Measurements from ENCODE around the gene SFXN2.
A peak's percentile ranks its signal among the peaks of the same experiment; 100 is the strongest.
"Not testable (repeated sequence)": the region's sequence is repeated elsewhere in the genome, so short reads cannot be mapped to it uniquely, and the experiment has no call there.

Gene SFXN2

DNA sequence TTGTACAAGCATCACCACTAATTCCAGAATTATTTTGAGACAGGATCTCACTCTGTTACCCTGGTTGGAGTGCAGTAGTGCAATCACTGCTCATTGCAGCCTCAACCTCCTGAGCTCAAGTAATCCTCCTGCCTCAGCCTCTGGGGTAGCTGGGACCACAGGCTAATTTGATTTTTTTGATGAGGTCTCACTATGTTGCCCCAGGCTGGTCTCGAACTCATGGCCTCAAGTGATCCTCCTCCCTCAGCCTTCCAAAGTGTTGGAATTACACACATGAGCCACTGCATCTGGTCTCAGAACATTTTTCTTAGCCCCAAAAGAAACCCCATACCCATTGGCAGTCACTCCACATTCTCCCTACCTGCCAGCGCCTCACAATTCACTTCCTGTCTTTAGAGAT is 25.8 kb downstream of the SFXN2 start:
- Mint-ChIP-seq H3K27ac (no peak overlapping the region), H3K4me1 (peaks cover 34% of the 10 kb centered on the region), H3K9me3 (no peaks in the 10 kb centered on the region), H3K36me3 (ENCODE audit: low read depth) (peaks cover 17% of the 10 kb centered on the region), H3K27me3 (ENCODE audit: low read depth, poor library complexity) (peaks cover 2% of the 10 kb centered on the region), H3K4me3 (no peak overlapping the region)
- TF ChIP-seq, protein P1, sequence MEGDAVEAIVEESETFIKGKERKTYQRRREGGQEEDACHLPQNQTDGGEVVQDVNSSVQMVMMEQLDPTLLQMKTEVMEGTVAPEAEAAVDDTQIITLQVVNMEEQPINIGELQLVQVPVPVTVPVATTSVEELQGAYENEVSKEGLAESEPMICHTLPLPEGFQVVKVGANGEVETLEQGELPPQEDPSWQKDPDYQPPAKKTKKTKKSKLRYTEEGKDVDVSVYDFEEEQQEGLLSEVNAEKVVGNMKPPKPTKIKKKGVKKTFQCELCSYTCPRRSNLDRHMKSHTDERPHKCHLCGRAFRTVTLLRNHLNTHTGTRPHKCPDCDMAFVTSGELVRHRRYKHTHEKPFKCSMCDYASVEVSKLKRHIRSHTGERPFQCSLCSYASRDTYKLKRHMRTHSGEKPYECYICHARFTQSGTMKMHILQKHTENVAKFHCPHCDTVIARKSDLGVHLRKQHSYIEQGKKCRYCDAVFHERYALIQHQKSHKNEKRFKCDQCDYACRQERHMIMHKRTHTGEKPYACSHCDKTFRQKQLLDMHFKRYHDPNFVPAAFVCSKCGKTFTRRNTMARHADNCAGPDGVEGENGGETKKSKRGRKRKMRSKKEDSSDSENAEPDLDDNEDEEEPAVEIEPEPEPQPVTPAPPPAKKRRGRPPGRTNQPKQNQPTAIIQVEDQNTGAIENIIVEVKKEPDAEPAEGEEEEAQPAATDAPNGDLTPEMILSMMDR (IDR thresholded peaks at IDR 0.05) = no peak
- DNase-seq = no peak

DNA sequence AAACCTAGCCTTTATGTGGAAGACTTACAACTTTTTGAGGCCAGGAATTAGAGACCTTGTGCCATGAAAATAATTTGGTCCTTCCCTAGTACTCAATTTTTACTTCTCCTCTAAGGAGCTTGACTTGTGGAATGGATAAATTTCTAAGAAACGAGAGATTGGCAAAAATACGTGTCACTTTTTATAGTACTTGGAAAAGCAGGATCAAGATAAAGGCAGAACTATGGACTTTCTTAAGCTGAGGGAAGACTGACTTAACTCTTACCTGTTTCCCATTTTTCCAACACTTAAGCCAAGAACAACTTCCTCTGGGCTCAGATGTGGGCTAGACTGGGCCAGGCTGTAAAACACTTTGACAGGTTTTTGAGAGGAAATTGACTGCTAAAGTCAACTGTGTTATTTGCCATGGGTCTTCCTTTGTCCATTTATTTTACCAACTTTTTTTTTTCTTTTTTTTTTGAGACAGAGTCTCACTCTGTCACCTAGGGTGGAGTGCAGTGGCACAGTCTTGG is 27.3 kb downstream of the SFXN2 start:
- peaks cover 2% of the 10 kb centered on the region for H3K27me3 Mint-ChIP-seq (ENCODE audit: low read depth, poor library complexity)
- no peaks in the 10 kb centered on the region for H3K9me3 Mint-ChIP-seq
- H3K4me1 Mint-ChIP-seq = peaks cover 41% of the 10 kb centered on the region
- no peak overlapping the region for H3K4me3 Mint-ChIP-seq
- no peak for DNase-seq
- TF ChIP-seq, protein P1 (IDR thresholded peaks at IDR 0.05) = no peak
- H3K27ac Mint-ChIP-seq = no peak overlapping the region
- H3K36me3 Mint-ChIP-seq (ENCODE audit: low read depth) = peaks cover 10% of the 10 kb centered on the region

DNA sequence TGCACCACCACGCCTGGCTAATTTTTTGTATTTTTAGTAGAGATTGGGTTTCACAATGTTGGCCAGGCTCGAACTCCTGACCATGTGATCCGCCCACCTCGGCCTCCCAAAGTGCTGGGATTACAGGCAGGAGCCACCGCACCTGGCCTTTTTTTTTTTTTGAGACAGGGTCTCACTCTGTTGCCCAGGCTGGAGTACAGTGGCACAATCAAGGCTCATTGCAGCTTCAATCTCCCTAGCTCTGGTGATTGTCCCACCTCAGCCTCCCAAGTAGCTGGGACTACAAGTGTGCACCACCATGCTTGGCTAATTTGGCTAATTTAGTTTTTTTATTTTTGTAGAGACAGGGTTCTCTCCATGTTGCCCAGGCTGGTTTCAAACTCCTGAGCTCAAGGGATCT is 27.9 kb downstream of the SFXN2 start:
- not testable (repeated sequence) for H3K9me3 Mint-ChIP-seq, H3K27ac Mint-ChIP-seq

DNA sequence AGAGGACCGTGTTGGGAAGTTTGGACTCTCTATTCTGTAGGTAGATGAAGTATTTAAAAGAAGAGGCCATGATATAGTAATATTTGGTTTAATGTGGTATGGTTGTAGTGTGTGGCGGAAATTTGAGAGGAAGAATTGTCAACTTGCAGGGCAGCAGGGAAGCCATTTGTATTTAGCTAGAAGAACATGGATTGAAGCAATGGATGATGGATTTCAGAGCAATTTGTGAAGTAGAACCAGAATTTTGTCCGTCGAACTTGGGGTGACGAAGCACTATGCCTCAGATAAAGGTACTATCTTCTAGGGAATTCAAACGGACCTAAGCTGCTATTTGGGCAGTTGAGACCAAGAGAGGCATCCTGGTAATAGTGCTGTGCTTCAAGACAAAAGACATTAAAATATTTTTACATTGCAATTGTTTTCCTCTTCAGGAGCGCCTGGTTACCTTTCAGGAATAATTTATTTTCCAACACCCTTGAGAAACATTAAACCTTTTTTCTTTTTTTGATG is 28.7 kb downstream of the SFXN2 start:
- no peaks in the 10 kb centered on the region for H3K9me3 Mint-ChIP-seq

More for the DNA sequence above, 27.9 kb downstream of the SFXN2 start:
- H3K4me1 Mint-ChIP-seq = peaks cover 43% of the 10 kb centered on the region
- DNase-seq; H3K27me3 Mint-ChIP-seq (ENCODE audit: low read depth, poor library complexity); H3K4me3 Mint-ChIP-seq; H3K36me3 Mint-ChIP-seq (ENCODE audit: low read depth): not testable (repeated sequence)

DNA sequence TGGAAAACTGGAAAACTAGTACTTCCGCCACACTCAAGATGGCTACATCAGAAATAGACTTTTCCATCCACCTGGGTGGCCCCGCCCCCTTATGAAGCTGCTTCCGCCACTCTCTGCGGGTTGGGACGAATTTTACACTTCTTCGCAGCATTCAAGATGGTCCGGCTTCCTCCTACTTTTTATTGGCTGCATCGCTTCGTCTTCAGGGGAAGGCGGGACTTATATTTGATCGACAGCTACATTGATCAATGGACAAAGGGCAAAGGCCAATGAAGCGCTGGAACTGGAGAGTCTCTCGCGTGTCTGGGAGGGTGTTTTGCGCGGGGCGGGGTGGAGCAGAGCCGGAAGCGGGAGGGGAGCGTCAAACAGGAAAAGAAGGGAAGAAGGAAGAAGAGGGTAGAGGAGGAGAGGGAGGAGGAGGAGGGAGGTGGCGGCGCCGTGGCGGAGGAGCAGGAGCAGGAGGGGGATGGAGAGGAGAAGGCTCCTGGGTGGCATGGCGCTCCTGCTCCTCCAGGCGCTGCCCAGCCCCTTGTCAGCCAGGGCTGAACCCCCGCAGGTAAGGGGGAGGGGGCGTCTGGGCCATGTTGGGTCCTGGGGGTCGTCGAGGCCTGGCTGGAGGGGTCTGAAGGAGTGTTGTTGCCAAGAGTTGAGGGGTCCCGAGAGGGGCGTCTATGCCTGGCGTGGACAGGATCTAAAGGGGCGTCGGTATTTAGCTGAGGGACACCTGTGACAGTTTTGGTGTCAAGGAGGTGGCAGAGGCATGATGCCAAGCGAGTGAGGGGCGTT is 29.3 kb downstream of the SFXN2 start, which contains the start of gene WBP1L:
Gene WBP1L (plus strand): TSS at position 361 of the 786 bp plus-strand sequence. CDS start 106 bp downstream, at position 467.
- DNase-seq = peak; percentile 91
- Mint-ChIP-seq H3K4me1 (peaks cover 49% of the 10 kb centered on the region), H3K36me3 (ENCODE audit: low read depth) (peaks cover 8% of the 10 kb centered on the region), H3K27me3 (ENCODE audit: low read depth, poor library complexity) (peaks cover 2% of the 10 kb centered on the region), H3K9me3 (no peaks in the 10 kb centered on the region), H3K4me3 (peak within 1 kb of the TSS; percentile 97), H3K27ac (peak within 1 kb of the TSS; percentile 31)
- TF ChIP-seq, protein P1 (IDR thresholded peaks at IDR 0.05) = no peak

More for the DNA sequence above, 28.7 kb downstream of the SFXN2 start:
- no peak for DNase-seq
- TF ChIP-seq, protein P1 (IDR thresholded peaks at IDR 0.05) = no peak
- Mint-ChIP-seq H3K27ac (peak overlapping the region; percentile 18), H3K36me3 (ENCODE audit: low read depth) (peaks cover 2% of the 10 kb centered on the region), H3K4me3 (peak overlapping the region; percentile 97), H3K4me1 (peaks cover 45% of the 10 kb centered on the region), H3K27me3 (ENCODE audit: low read depth, poor library complexity) (peaks cover 2% of the 10 kb centered on the region)

DNA sequence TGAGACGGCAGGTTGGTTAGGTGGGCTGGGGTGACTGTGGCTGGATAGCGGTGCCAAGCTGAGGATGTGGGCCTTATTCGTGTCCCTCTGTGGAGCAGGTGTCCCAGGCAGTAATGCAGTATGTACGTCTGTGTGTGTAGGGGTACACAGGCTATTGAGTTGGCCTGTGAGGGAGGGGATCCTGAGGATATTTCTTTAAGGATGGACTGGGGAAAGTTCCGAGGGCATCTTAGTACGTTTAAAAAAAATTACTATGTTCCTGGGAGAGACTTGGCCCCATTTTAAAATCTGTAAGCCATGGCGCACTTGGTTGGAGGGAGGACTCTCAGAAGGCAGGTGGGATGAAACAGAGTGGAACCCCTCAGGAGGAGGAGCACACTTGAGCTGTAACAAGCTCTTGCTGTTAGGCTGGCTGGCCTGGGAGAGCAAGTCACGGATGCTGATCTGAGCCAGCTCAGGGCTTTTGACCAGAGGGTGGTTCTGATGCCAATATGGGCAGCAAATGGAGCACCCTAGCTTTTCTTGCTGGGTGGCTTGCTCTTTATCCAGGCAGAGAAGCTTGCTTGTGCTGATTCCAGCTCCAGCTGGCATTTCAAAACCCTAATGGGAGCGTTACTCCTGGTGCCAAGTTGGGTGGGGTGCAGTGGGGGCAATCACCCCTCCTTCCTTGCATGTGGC is 30.1 kb downstream of the SFXN2 start:
- H3K27ac Mint-ChIP-seq = peak overlapping the region; percentile 31
- DNase-seq = peak; percentile 20
- peak overlapping the region; percentile 97 for H3K4me3 Mint-ChIP-seq

More for the DNA sequence above, 30.1 kb downstream of the SFXN2 start:
- TF ChIP-seq, protein P1 (IDR thresholded peaks at IDR 0.05) = no peak
- peaks cover 10% of the 10 kb centered on the region for H3K36me3 Mint-ChIP-seq (ENCODE audit: low read depth)
- no peaks in the 10 kb centered on the region for H3K9me3 Mint-ChIP-seq
- peaks cover 2% of the 10 kb centered on the region for H3K27me3 Mint-ChIP-seq (ENCODE audit: low read depth, poor library complexity)
- peaks cover 49% of the 10 kb centered on the region for H3K4me1 Mint-ChIP-seq
